ENCODE measurements around the gene FAM161A.

GRCh38 chr2:61876400-61876799, 22.5 kb upstream of the FAM161A start:
- TF ChIP-seq CTCF (IDR thresholded peaks at IDR 0.05) (no peak), POLR2A (IDR thresholded peaks at IDR 0.05) (no peak), POLR2AphosphoS5 (IDR thresholded peaks at IDR 0.05) (no peak)
